CD4-positive, alpha-beta T cell treated with Interleukin-17A for 4 hours (primary cell): ENCODE results near the gene COL24A1.

Source experiments
- DNase-seq: peaks from one replicate; pipeline ENCODE4 v3.0.0-alpha.2; 2020; ENCODE audit warnings: mixed read lengths

The COL24A1 gene

GRCh38 chr1:86156566-86157455 is at the start of gene COL24A1:
COL24A1 (minus strand) TSS chr1:86156772; CDS start chr1:86156396, 376 bp downstream.
- no peak for DNase-seq

GRCh38 chr1:86205741-86206140 is 49.2 kb upstream of the COL24A1 start:
- DNase-seq: no peak

- no peak for DNase-seq
Observed at GRCh38 chr1:86202552-86203340, 46.2 kb upstream of the COL24A1 start.

GRCh38 chr1:86201311-86201710 is 44.7 kb upstream of the COL24A1 start:
- no peak for DNase-seq

GRCh38 chr1:86200901-86201300 is 44.3 kb upstream of the COL24A1 start:
- no peak for DNase-seq

GRCh38 chr1:86197206-86197855 is 40.8 kb upstream of the COL24A1 start:
- no peak for DNase-seq

GRCh38 chr1:86195281-86195680 is 38.7 kb upstream of the COL24A1 start:
- DNase-seq: no peak

- no peak for DNase-seq
Observed at GRCh38 chr1:86194491-86195034, 38.0 kb upstream of the COL24A1 start.

GRCh38 chr1:86192417-86192816 is 35.8 kb upstream of the COL24A1 start:
- DNase-seq: no peak

GRCh38 chr1:86191958-86192357 is 35.4 kb upstream of the COL24A1 start:
- no peak for DNase-seq

- DNase-seq: no peak
Observed at GRCh38 chr1:86190873-86191272, 34.3 kb upstream of the COL24A1 start.

- DNase-seq: no peak
Observed at GRCh38 chr1:86184426-86184825, 27.9 kb upstream of the COL24A1 start.

GRCh38 chr1:86183810-86184209 is 27.2 kb upstream of the COL24A1 start:
- DNase-seq: no peak

- DNase-seq: no peak
Observed at GRCh38 chr1:86176226-86176625, 19.7 kb upstream of the COL24A1 start.

- DNase-seq: no peak
Observed at GRCh38 chr1:86175756-86176155, 19.2 kb upstream of the COL24A1 start.

- DNase-seq: no peak
Observed at GRCh38 chr1:86169625-86170024, 13.1 kb upstream of the COL24A1 start.

- DNase-seq: no peak
Observed at GRCh38 chr1:86159800-86160199, 3.2 kb upstream of the COL24A1 start.

GRCh38 chr1:86155807-86156565 is 586 bp downstream of the COL24A1 start:
- DNase-seq: no peak

- DNase-seq: no peak
Observed at GRCh38 chr1:86155051-86155806, 1.3 kb downstream of the COL24A1 start.

GRCh38 chr1:86154571-86155050 is 2.0 kb downstream of the COL24A1 start:
- no peak for DNase-seq

GRCh38 chr1:86153836-86154235 is 2.7 kb downstream of the COL24A1 start:
- no peak for DNase-seq
